Spinal cord (tissue), 10 donors: ENCODE results near the gene SLC51B. TPM values are rescaled to one million over a fixed set of nuclear protein-coding genes. Genes with fewer than 3 reads are reported as not detected.

Experiments used
- DNase-seq, 6 donors: peaks; one replicate each; pipeline versions ENCODE4 v3.0.0 to v3.0.0-alpha.2; 2013 to 2015; ENCODE audit warnings: low spot score in 6 of 6, low read depth in 4 of 6
- H3K27ac ChIP-seq: one replicate; pipeline ENCODE4 v1.5.1; 2013; ENCODE audit warnings: low read depth, low read length, control low read depth
- H3K27me3 ChIP-seq: one replicate; pipeline ENCODE4 v1.6.1; 2013; ENCODE audit warnings: low read length; ENCODE audit not compliant: control insufficient read depth, insufficient read depth
- H3K36me3 ChIP-seq: one replicate; pipeline ENCODE4 v1.6.1; 2013; ENCODE audit warnings: low read length; ENCODE audit not compliant: control insufficient read depth, insufficient read depth
- H3K4me1 ChIP-seq: one replicate; pipeline ENCODE4 v1.6.1; 2013; ENCODE audit warnings: low read length; ENCODE audit not compliant: control insufficient read depth, insufficient read depth
- H3K4me3 ChIP-seq: one replicate; pipeline ENCODE4 v1.5.1; 2013; ENCODE audit warnings: low read depth, low read length, control low read depth
- H3K9me3 ChIP-seq: one replicate; pipeline ENCODE4 v1.6.1; 2013; ENCODE audit warnings: low read length; ENCODE audit not compliant: control insufficient read depth, insufficient read depth
- WGBS: methylation state at CpG from one replicate; pipeline ENCODE4 v1.1.5; 2013; ENCODE audit warnings: missing lambda C conversion rate; ENCODE audit not compliant: insufficient coverage; 5-methylcytosine and 5-hydroxymethylcytosine counted together
- polyA plus RNA-seq, 2 donors: library from polyadenylated mRNA; unstranded; fragments of 120-200 nt; gene quantifications; one replicate each; pipeline ENCODE4 v1.2.1, GENCODE V29; 2013; ENCODE audit not compliant: insufficient read length in 2 of 2
- total RNA-seq, 2 donors: library from RNA; depleted of rRNA in 1 of 2; stranded (reverse); fragments of 120-200 nt in 1 of 2; fragments of >200 nt in 1 of 2; gene quantifications; one replicate each; pipeline versions ENCODE4 v1.2.3 to v1.2.4, GENCODE V29; 2013 to 2014
- donor health status: healthy.

SLC51B gene
- total and polyA plus RNA-seq, 4 donors = 0.44 to 2.3 (median 1.1) TPM; not detected in 1

GRCh38 chr15:65026756-65027155, 18.4 kb upstream of the SLC51B start:
- H3K4me3 ChIP-seq = no peak overlapping the region

DNA sequence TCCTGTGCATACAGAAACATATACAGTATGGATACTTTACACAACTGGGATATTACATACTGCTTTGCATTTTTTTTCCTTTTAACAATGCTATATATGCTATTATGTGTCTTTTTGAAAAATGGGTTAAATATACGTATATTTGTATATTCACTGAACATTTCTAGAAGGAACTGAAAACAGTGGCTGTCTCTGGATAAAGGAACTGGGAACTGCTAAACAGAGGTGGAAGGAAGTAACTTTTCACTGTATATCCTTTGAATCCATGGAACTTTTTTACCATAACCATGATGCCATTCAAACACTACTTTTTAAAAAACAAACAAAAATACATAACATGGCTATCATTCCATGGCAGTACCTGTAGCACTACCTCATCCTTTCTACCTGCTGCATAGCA, 17.6 kb upstream of the SLC51B start:
- H3K4me1 ChIP-seq = peaks cover 14% of the 10 kb centered on the region
- H3K27me3 ChIP-seq = no peaks in the 10 kb centered on the region
- DNase-seq = no peak
- no CpG with 5 or more reads among the region's 1 CpG for WGBS
- no peak overlapping the region for H3K4me3 ChIP-seq
- H3K27ac ChIP-seq = no peak overlapping the region
- H3K36me3 ChIP-seq = peaks cover 12% of the 10 kb centered on the region
- H3K9me3 ChIP-seq = no peaks in the 10 kb centered on the region

More at GRCh38 chr15:65026756-65027155, 18.4 kb upstream of the SLC51B start:
- DNase-seq = no peak
- Histone ChIP-seq H3K36me3 (peaks cover 13% of the 10 kb centered on the region), H3K9me3 (no peaks in the 10 kb centered on the region), H3K27ac (no peak overlapping the region), H3K27me3 (no peaks in the 10 kb centered on the region), H3K4me1 (peaks cover 14% of the 10 kb centered on the region)
- no CpG with 5 or more reads among the region's 6 CpGs for WGBS

GRCh38 chr15:65028338-65028737, 16.8 kb upstream of the SLC51B start:
- peaks cover 10% of the 10 kb centered on the region for H3K36me3 ChIP-seq
- WGBS = 49% methylated on average over 8 of the region's 10 CpGs
- H3K27me3 ChIP-seq = no peaks in the 10 kb centered on the region
- H3K4me1 ChIP-seq = peaks cover 14% of the 10 kb centered on the region
- H3K4me3 ChIP-seq = peak overlapping the region; percentile 76
- DNase-seq = no peak
- no peaks in the 10 kb centered on the region for H3K9me3 ChIP-seq
- H3K27ac ChIP-seq = no peak overlapping the region

GRCh38 chr15:65028921-65029735, 16.1 kb upstream of the SLC51B start, which contains the start of gene MTFMT:
Gene MTFMT (minus strand): TSS chr15:65029639. CDS start chr15:65029613, 26 bp downstream.
- H3K4me1 ChIP-seq = peaks cover 14% of the 10 kb centered on the region
- under 1% methylated on average over 58 of the region's 73 CpGs for WGBS
- no peak within 1 kb of the TSS for H3K27ac ChIP-seq
- DNase-seq = peak; percentile 60 to 97 (median 82)
- H3K4me3 ChIP-seq = peak within 1 kb of the TSS; percentile 76
- no peaks in the 10 kb centered on the region for H3K9me3 ChIP-seq
- peaks cover 10% of the 10 kb centered on the region for H3K36me3 ChIP-seq
- H3K27me3 ChIP-seq = no peaks in the 10 kb centered on the region

DNA sequence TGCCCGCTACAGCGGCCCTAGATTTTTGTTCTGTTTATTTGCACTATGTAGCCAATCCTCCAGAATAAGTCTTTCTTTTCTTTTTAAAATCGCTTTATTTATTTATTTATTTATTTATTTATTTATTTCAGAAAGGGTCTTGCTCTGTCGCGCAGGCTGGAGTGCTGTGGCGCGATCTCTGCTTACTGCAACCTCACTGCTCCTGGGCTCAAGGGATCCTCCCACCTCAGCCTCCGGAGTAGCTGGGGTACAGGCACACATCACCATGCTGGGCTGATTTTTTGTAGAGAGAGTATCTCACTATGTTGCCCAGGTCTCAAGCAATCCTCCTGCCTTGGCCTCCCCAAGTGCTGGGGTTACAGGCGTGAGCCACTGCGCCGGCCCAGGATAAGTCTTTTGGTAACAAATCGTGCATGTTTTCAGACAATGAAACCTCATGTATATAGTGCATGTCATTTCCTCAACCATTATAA, 15.4 kb upstream of the SLC51B start:
- WGBS = 91% methylated on average over 4 of the region's 12 CpGs
- H3K27me3 ChIP-seq = no peaks in the 10 kb centered on the region
- peaks cover 7% of the 10 kb centered on the region for H3K36me3 ChIP-seq
- H3K4me3 ChIP-seq = peak overlapping the region; percentile 76
- no peak for DNase-seq
- peaks cover 14% of the 10 kb centered on the region for H3K4me1 ChIP-seq
- no peaks in the 10 kb centered on the region for H3K9me3 ChIP-seq
- no peak overlapping the region for H3K27ac ChIP-seq

- 17% methylated on average over 9 of the region's 13 CpGs for WGBS
- H3K9me3 ChIP-seq = no peaks in the 10 kb centered on the region
- H3K36me3 ChIP-seq = no peaks in the 10 kb centered on the region
- no peaks in the 10 kb centered on the region for H3K27me3 ChIP-seq
- H3K27ac ChIP-seq = no peak overlapping the region
- DNase-seq = peak in 2 of 6 donors; percentile 38 to 49
- peaks cover 14% of the 10 kb centered on the region for H3K4me1 ChIP-seq
- H3K4me3 ChIP-seq = no peak overlapping the region
Observed at GRCh38 chr15:65032801-65033537, 12.2 kb upstream of the SLC51B start.

- no peaks in the 10 kb centered on the region for H3K27me3 ChIP-seq
- H3K27ac ChIP-seq = no peak overlapping the region
- peak in 2 of 6 donors; percentile 72 to 91 for DNase-seq
- no peaks in the 10 kb centered on the region for H3K36me3 ChIP-seq
- no peaks in the 10 kb centered on the region for H3K9me3 ChIP-seq
- peaks cover 8% of the 10 kb centered on the region for H3K4me1 ChIP-seq
- no peak overlapping the region for H3K4me3 ChIP-seq
- no CpG with 5 or more reads among the region's 4 CpGs for WGBS
Observed at GRCh38 chr15:65033659-65034269, 11.4 kb upstream of the SLC51B start.

DNA sequence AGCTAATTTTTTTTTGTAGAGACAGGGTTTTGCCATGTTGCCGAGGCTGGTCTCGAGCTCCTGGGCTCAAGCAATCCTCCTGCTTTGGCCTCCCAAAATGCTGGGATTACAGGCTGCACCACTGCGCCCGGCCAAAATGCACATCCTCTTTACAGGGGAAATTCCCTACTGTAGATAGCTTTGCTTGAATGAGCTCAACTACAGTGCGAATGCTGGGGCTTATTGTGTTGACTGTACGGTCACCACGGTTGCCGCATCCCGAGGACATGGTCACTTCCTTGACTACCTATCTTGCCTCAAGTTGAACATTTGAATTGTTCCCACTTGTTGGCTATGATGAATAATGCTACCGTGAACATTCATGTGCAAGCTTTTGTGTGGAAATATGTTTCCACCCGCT, 10.5 kb upstream of the SLC51B start:
- Histone ChIP-seq H3K4me1 (peaks cover 6% of the 10 kb centered on the region), H3K36me3 (no peaks in the 10 kb centered on the region), H3K27ac (no peak overlapping the region), H3K27me3 (no peaks in the 10 kb centered on the region), H3K4me3 (no peak overlapping the region), H3K9me3 (no peaks in the 10 kb centered on the region)
- no peak for DNase-seq
- 92% methylated on average over 7 of the region's 11 CpGs for WGBS

DNA sequence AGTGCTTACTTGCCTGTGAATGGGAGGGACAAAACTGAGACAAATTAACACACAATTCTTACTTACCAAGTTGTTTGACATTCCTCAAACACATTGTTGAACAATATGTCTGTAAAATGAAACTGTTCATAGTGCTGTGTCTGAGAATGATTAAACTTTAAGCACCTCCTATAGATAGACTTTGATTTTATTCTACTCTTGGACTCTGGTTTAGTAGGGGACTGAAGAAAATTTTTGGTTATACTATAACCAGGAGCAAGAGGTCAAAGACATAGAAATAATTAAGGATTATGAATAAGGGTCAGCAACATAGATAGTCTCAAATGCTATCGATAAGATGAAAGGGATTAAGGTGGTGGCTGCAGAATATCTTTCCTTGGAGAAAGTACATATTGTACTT, 7.9 kb upstream of the SLC51B start:
- Histone ChIP-seq H3K4me1 (peaks cover 3% of the 10 kb centered on the region), H3K27ac (no peak overlapping the region), H3K4me3 (no peak overlapping the region), H3K36me3 (no peaks in the 10 kb centered on the region), H3K27me3 (no peaks in the 10 kb centered on the region), H3K9me3 (no peaks in the 10 kb centered on the region)
- no CpG with 5 or more reads among the region's 1 CpG for WGBS
- no peak for DNase-seq
